AG09319 (cell line): ENCODE data around the gene VPS35L.

Experiments used
- DNase-seq: peaks from one replicate; pipeline ENCODE4 v3.0.0-alpha.2; 2010; ENCODE audit warnings: low read depth; ENCODE audit errors: extremely low read depth
- CTCF ChIP-seq: IDR thresholded peaks from 2 replicates; pipeline ENCODE4 v1.5.1; 2011; ENCODE audit warnings: low read depth, mild to moderate bottlenecking, inconsistent platforms, low read length, moderate library complexity

VPS35L gene

GRCh38 chr16:19743816-19744159, 188.3 kb downstream of the VPS35L start:
- no peak for TF ChIP-seq CTCF
- no peak for DNase-seq

- DNase-seq: no peak
- no peak for TF ChIP-seq CTCF
Observed at GRCh38 chr16:19744670-19745069, 189.2 kb downstream of the VPS35L start.

- no peak for TF ChIP-seq CTCF
- DNase-seq: peak; percentile 11
Observed at GRCh38 chr16:19745286-19746010, 189.9 kb downstream of the VPS35L start.

- no peak for TF ChIP-seq CTCF
- DNase-seq: no peak
Observed at GRCh38 chr16:19746561-19746960, 191.1 kb downstream of the VPS35L start.

- TF ChIP-seq CTCF: no peak
- DNase-seq: no peak
Observed at GRCh38 chr16:19748389-19749168, 193.1 kb downstream of the VPS35L start.

- no peak for DNase-seq
- TF ChIP-seq CTCF: no peak
Observed at GRCh38 chr16:19749571-19750080, 194.1 kb downstream of the VPS35L start.
